ENCODE data around the gene KIAA1217.
A peak's percentile ranks its signal among the peaks of the same experiment; 100 is the strongest.

KIAA1217 gene

DNA sequence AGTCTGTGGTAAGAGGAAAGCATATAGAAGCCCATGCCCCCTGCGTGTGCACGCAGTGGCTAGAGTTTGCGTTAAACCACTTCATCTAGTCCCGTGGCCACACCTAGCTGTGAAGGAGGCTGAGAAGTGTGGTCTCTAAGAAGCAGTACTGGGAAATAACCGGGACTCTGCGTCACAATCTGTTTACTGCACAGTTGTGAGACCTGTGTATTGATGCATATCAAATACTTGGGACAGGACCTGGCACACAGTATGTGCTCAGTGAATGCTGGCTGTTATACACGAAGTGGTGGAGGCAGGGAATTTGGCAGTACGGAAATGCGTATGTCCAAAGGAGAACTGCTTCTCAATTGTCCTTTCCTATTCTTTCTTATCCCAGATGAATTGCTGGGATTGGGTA is 365.2 kb downstream of the KIAA1217 start:
- Histone ChIP-seq H3K27me3 (ENCODE audit: insufficient read depth, low read length, poor library complexity) (no peaks in the 10 kb centered on the region), H4K20me1 (ENCODE audit: insufficient read depth, low read length) (0 out of 2 replicates have a peak, but pooled peaks cover 3% of the 10 kb centered on the region), H2AFZ (ENCODE audit: low read depth, low read length) (no peak overlapping the region), H3K9ac (ENCODE audit: low read depth, low read length) (no peak overlapping the region), H3K79me2 (ENCODE audit: insufficient read depth, low read length) (no peaks in the 10 kb centered on the region), H3K27ac (ENCODE audit: low read length) (no peak overlapping the region), H3K4me3 (ENCODE audit: low read depth in 1 of 2, low read length in 2 of 2) (no peak overlapping the region), H3K9me3 (ENCODE audit: insufficient read depth, low read length, severe bottlenecking) (no peaks in the 10 kb centered on the region), H3K4me2 (ENCODE audit: insufficient read depth, low read length) (no peak overlapping the region), H3K4me1 (ENCODE audit: insufficient read depth, low read length) (peaks cover 18% of the 10 kb centered on the region), H3K36me3 (ENCODE audit: insufficient read depth, low read length) (no peaks in the 10 kb centered on the region)
- ATAC-seq (ENCODE audit: insufficient read depth, low read depth) = no peak
- TF ChIP-seq EZH2 (IDR thresholded peaks at IDR 0.05; ENCODE audit: borderline replicate concordance, low read depth, low read length, severe bottlenecking) (no peak), CTCF (IDR thresholded peaks at IDR 0.05; ENCODE audit: borderline replicate concordance, extremely low read depth, low read length, poor library complexity, severe bottlenecking) (no peak)
- no peak for DNase-seq

DNA sequence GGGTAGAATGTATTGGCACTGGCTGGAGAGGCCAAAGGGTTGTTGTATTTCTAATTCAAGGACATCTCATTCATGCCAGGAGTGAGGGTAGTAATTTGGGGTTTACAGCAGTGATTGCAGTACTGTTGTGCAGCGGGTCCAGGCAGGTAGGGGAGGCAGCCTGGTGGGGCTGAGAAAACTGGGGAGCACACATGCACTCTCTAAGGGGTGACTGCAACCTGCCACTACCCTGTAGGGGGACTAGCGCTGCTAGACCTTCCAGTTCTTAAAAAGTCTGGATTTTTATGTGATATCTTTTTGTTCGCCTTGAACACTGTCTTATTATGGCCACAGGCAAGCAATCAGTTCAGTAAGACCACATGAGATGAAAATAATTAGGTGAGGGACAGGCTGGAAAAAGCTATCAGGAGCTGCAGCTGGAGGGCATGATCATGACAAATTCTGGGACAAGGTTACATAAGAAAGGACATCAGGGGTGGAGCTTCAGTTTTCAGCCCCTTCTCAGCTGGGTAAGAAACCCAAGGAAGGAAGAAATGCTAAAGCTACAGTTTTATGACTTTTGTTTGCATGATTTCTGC is 365.7 kb downstream of the KIAA1217 start:
- Histone ChIP-seq H3K9me3 (ENCODE audit: insufficient read depth, low read length, severe bottlenecking) (no peaks in the 10 kb centered on the region), H3K79me2 (ENCODE audit: insufficient read depth, low read length) (no peaks in the 10 kb centered on the region), H2AFZ (ENCODE audit: low read depth, low read length) (no peak overlapping the region), H3K36me3 (ENCODE audit: insufficient read depth, low read length) (no peaks in the 10 kb centered on the region), H4K20me1 (ENCODE audit: insufficient read depth, low read length) (0 out of 2 replicates have a peak, but pooled peaks cover 3% of the 10 kb centered on the region), H3K9ac (ENCODE audit: low read depth, low read length) (no peak overlapping the region), H3K4me2 (ENCODE audit: insufficient read depth, low read length) (no peak overlapping the region), H3K27me3 (ENCODE audit: insufficient read depth, low read length, poor library complexity) (no peaks in the 10 kb centered on the region), H3K4me3 (ENCODE audit: low read depth in 1 of 2, low read length in 2 of 2) (no peak overlapping the region), H3K4me1 (ENCODE audit: insufficient read depth, low read length) (peaks cover 18% of the 10 kb centered on the region), H3K27ac (ENCODE audit: low read length) (no peak overlapping the region)
- DNase-seq (no peak), ATAC-seq (ENCODE audit: insufficient read depth, low read depth) (peak; percentile 17; the same call in 1 of the 3 replicates)
- no peak for TF ChIP-seq CTCF (IDR thresholded peaks at IDR 0.05; ENCODE audit: borderline replicate concordance, extremely low read depth, low read length, poor library complexity, severe bottlenecking)
- no peak for TF ChIP-seq EZH2 (IDR thresholded peaks at IDR 0.05; ENCODE audit: borderline replicate concordance, low read depth, low read length, severe bottlenecking)

- Histone ChIP-seq H2AFZ (ENCODE audit: low read depth, low read length) (no peak overlapping the region), H4K20me1 (ENCODE audit: insufficient read depth, low read length) (0 out of 2 replicates have a peak, but pooled peaks cover 3% of the 10 kb centered on the region), H3K4me3 (ENCODE audit: low read depth in 1 of 2, low read length in 2 of 2) (no peak overlapping the region), H3K36me3 (ENCODE audit: insufficient read depth, low read length) (no peaks in the 10 kb centered on the region), H3K79me2 (ENCODE audit: insufficient read depth, low read length) (no peaks in the 10 kb centered on the region), H3K9ac (ENCODE audit: low read depth, low read length) (no peak overlapping the region), H3K27me3 (ENCODE audit: insufficient read depth, low read length, poor library complexity) (no peaks in the 10 kb centered on the region), H3K4me2 (ENCODE audit: insufficient read depth, low read length) (0 out of 2 replicates have a peak overlapping the region, but pooled peaks have one; percentile 33), H3K9me3 (ENCODE audit: insufficient read depth, low read length, severe bottlenecking) (no peaks in the 10 kb centered on the region), H3K27ac (ENCODE audit: low read length) (no peak overlapping the region), H3K4me1 (ENCODE audit: insufficient read depth, low read length) (peaks cover 18% of the 10 kb centered on the region)
- ATAC-seq (ENCODE audit: insufficient read depth, low read depth) = peak; percentile 64
- no peak for TF ChIP-seq CTCF (IDR thresholded peaks at IDR 0.05; ENCODE audit: borderline replicate concordance, extremely low read depth, low read length, poor library complexity, severe bottlenecking)
- TF ChIP-seq EZH2 (IDR thresholded peaks at IDR 0.05; ENCODE audit: borderline replicate concordance, low read depth, low read length, severe bottlenecking) = no peak
- peak; percentile 18 for DNase-seq
These were observed 366.6 kb downstream of the KIAA1217 start for GRCh38 chr10:24575481-24576002.
